IMR-90 (cell line): ENCODE data around the gene LAMC3. TPM values are rescaled to one million over a fixed set of nuclear protein-coding genes. Genes with fewer than 3 reads are reported as not detected.

Source experiments
- ATAC-seq: fragments of 200-7000 bp; cut with Tn5 transposase; 2 replicates; pipeline ENCODE4 v1.9.1; 2020; ENCODE audit warnings: low read depth, mild to moderate bottlenecking, moderate library complexity
- BruUV-seq: library from RNA; stranded (reverse); fragments of 400-500 nt; replicated peaks from 2 replicates; lab custom pipeline; 2021; lab: Mats Ljungman, UMichigan
- CTCF ChIA-PET: fragments of 300-600 bp; formaldehyde crosslinking; extraction: SDS; loops from one replicate; lab custom pipeline; 2021; ENCODE audit warnings: antibody characterized with exemption; lab: Yijun Ruan, JAX
- POLR2A ChIA-PET: fragments of 300-600 bp; sonication (Branson Sonifier 250); formaldehyde crosslinking; loops from one replicate; lab custom pipeline; 2022; ENCODE audit warnings: antibody characterized with exemption; ENCODE audit not compliant: unreplicated experiment; lab: Charles Lee
- DNase-seq: peaks from one replicate; pipeline ENCODE4 v3.0.0; 2013
- H2AFZ ChIP-seq: replicated peaks from 2 replicates; pipeline ENCODE3; 2013; ENCODE audit warnings: low read length, mild to moderate bottlenecking; ENCODE audit not compliant: poor library complexity
- H2AK5ac ChIP-seq: 2 replicates; pipeline ENCODE4 v1.6.1; 2013; ENCODE audit warnings: low read depth, low read length, inconsistent platforms
- H2AK9ac ChIP-seq: replicated peaks from 2 replicates; pipeline ENCODE3; 2013; ENCODE audit warnings: mild to moderate bottlenecking, low read depth, low read length, moderate library complexity; ENCODE audit not compliant: poor library complexity
- H2BK120ac ChIP-seq: 2 replicates; pipeline ENCODE4 v1.6.1; 2013; ENCODE audit warnings: low read depth, low read length, inconsistent platforms
- H2BK15ac ChIP-seq: 3 replicates; pipeline ENCODE4 v1.6.1; 2013; ENCODE audit warnings: low read depth, low read length, inconsistent platforms
- H2BK20ac ChIP-seq: 2 replicates; pipeline ENCODE4 v1.6.1; 2013; ENCODE audit warnings: low read depth, mild to moderate bottlenecking, inconsistent platforms, low read length, moderate library complexity
- H2BK5ac ChIP-seq: 2 replicates; pipeline ENCODE4 v1.6.1; 2013; ENCODE audit warnings: mild to moderate bottlenecking, low read depth, low read length, inconsistent platforms; ENCODE audit not compliant: poor library complexity, severe bottlenecking
- H3K14ac ChIP-seq: replicated peaks from 2 replicates; pipeline ENCODE4 v1.6.1; 2013; ENCODE audit warnings: low read depth, low read length, inconsistent platforms
- H3K18ac ChIP-seq: 2 replicates; pipeline ENCODE4 v1.6.1; 2013; ENCODE audit warnings: low read depth, low read length, control low read depth
- H3K23ac ChIP-seq: 2 replicates; pipeline ENCODE4 v1.6.1; 2013; ENCODE audit warnings: low read depth, low read length, inconsistent platforms
- H3K27ac ChIP-seq: 2 replicates; pipeline ENCODE4 v1.5.1; 2013; ENCODE audit warnings: mild to moderate bottlenecking, control low read depth, low read length; ENCODE audit not compliant: insufficient read depth
- H3K27me3 ChIP-seq: 2 replicates; pipeline ENCODE4 v1.6.1; 2013; ENCODE audit warnings: low read length; ENCODE audit not compliant: control insufficient read depth, insufficient read depth
- H3K36me3 ChIP-seq: 2 replicates; pipeline ENCODE4 v1.6.1; 2013; ENCODE audit warnings: low read length, mixed read lengths; ENCODE audit not compliant: control insufficient read depth, insufficient read depth
- H3K4ac ChIP-seq: 2 replicates; pipeline ENCODE4 v1.6.1; 2013; ENCODE audit warnings: low read depth, low read length, inconsistent platforms
- H3K4me1 ChIP-seq: 2 replicates; pipeline ENCODE4 v1.6.1; 2013; ENCODE audit warnings: low read length, mixed read lengths; ENCODE audit not compliant: control insufficient read depth, insufficient read depth
- H3K4me2 ChIP-seq: 2 replicates; pipeline ENCODE4 v1.6.1; 2013; ENCODE audit warnings: low read depth, mild to moderate bottlenecking, control low read depth, low read length, moderate library complexity
- H3K4me3 ChIP-seq: 2 replicates; pipeline ENCODE4 v1.5.1; 2013; ENCODE audit warnings: low read depth, mild to moderate bottlenecking, control low read depth, low read length, moderate library complexity; ENCODE audit not compliant: insufficient read depth
- H3K56ac ChIP-seq: 2 replicates; pipeline ENCODE4 v1.6.1; 2013; ENCODE audit warnings: low read length, inconsistent platforms; ENCODE audit not compliant: insufficient read depth; ENCODE audit errors: extremely low read depth
- H3K79me1 ChIP-seq, 2 experiments: 2 replicates each; pipeline ENCODE4 v1.6.1; 2013; ENCODE audit warnings: low read length in 2 of 2, inconsistent platforms in 1 of 2, low read depth in 1 of 2
- H3K9ac ChIP-seq: 2 replicates; pipeline ENCODE4 v1.6.1; 2013; ENCODE audit warnings: low read depth, low read length, control low read depth
- H3K9me1 ChIP-seq: 2 replicates; pipeline ENCODE4 v1.6.1; 2013; ENCODE audit warnings: low read length, inconsistent platforms; ENCODE audit not compliant: insufficient read depth
- H3K9me3 ChIP-seq: 2 replicates; pipeline ENCODE4 v1.6.1; 2013; ENCODE audit warnings: low read length; ENCODE audit not compliant: control insufficient read depth, insufficient read depth
- H4K20me1 ChIP-seq: 2 replicates; pipeline ENCODE4 v1.6.1; 2013; ENCODE audit warnings: low read length, inconsistent platforms; ENCODE audit not compliant: insufficient read depth
- H4K5ac ChIP-seq: 2 replicates; pipeline ENCODE4 v1.6.1; 2013; ENCODE audit warnings: mild to moderate bottlenecking, low read depth, low read length, control low read depth
- H4K8ac ChIP-seq, 2 experiments: 2 replicates each; pipeline ENCODE4 v1.6.1; 2013; ENCODE audit warnings: low read depth in 2 of 2, low read length in 2 of 2, control low read depth in 1 of 2, inconsistent platforms in 1 of 2
- H4K91ac ChIP-seq: 2 replicates; pipeline ENCODE4 v1.6.1; 2013; ENCODE audit warnings: low read depth, low read length, inconsistent platforms; ENCODE audit not compliant: insufficient read depth
- RFX5 ChIP-seq: IDR thresholded peaks from 2 replicates; pipeline ENCODE4 v1.8.0; 2012; ENCODE audit warnings: low read depth, mild to moderate bottlenecking, low read length, moderate library complexity
- SMC3 ChIP-seq: fragments of 150-350 bp; IDR thresholded peaks from 2 replicates; pipeline ENCODE4 v1.6.1; 2016; ENCODE audit warnings: low read depth, mild to moderate bottlenecking, antibody characterized with exemption, low read length, moderate library complexity
- whole genome bisulfite sequencing, 2 experiments: methylation state at CpG; one replicate each; pipeline versions ENCODE4 v1.1.5 to v1.1.7; 2013; ENCODE audit warnings: missing lambda C conversion rate in 2 of 2; ENCODE audit not compliant: insufficient read length in 1 of 2; ENCODE audit errors: extremely low coverage in 2 of 2; 5-methylcytosine and 5-hydroxymethylcytosine counted together
- dilution Hi-C: fragments of 300-500 bp; cut with HindIII; formaldehyde crosslinking; loops from one replicate; pipeline ENCODE4 v1.14.3; 2018; ENCODE audit warnings: low sequenced_read_pairs; ENCODE audit not compliant: unreplicated experiment
- in situ Hi-C: fragments of 300-500 bp; cut with MboI; formaldehyde crosslinking; loops from 3 replicates; pipeline ENCODE4 v1.14.3; 2019; ENCODE audit warnings: low sequenced_read_pairs, inconsistent platforms, mixed read lengths
- intact Hi-C: fragments of 100-400 bp; cut with micrococcal nuclease; formaldehyde crosslinking; loops from 2 replicates; pipeline ENCODE4 v1.10.0; 2022
- polyA plus RNA-seq, 3 experiments: library from polyadenylated mRNA; depleted of rRNA; stranded (reverse); fragments of >200 nt; gene quantifications; 2 replicates each; pipeline ENCODE4 v1.2.3, GENCODE V29; 2012; ENCODE audit warnings: low replicate concordance in 1 of 3
- total RNA-seq: library from RNA; depleted of rRNA; stranded (reverse); fragments of >200 nt; gene quantifications from 2 replicates; pipeline ENCODE4 v1.2.3, GENCODE V29; 2012

Gene LAMC3
- total and polyA plus RNA-seq, 2 of the 4 experiments (the other 2 are of a cell fraction) = not detected

DNA sequence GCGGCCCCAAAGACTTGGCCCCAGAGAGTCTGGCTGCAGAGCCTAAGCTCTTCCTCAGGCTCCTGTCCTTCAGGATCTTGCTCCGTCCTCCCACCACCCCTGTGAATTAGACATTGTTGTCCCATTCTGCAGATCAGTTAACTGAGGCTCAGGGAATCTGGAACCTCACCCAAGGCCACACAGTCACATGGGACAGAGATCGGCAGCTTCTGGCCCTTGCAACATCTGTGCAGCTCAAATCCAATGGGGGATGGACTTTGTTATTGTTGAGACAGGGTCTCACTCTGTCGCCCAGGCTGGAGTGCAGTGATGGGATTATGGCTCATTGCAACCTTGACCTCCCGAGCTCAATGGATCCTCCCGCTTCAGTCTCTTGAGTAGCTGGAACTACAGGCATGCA, 23.9 kb upstream of the LAMC3 start:
- ATAC-seq (no peak), DNase-seq (no peak)
- POLR2A ChIA-PET = no interaction called here

More for the DNA sequence above, 23.9 kb upstream of the LAMC3 start:
- Histone ChIP-seq H4K20me1 (no peaks in the 10 kb centered on the region), H3K9ac (no peak overlapping the region), H3K18ac (no peak overlapping the region), H4K8ac (no peak overlapping the region), H3K9me3 (no peaks in the 10 kb centered on the region), H2AK5ac (no peak overlapping the region), H3K14ac (no peak overlapping the region), H4K5ac (no peak overlapping the region), H3K4me2 (no peak overlapping the region), H3K27ac (no peak overlapping the region), H3K9me1 (no peaks in the 10 kb centered on the region), H2BK20ac (no peak overlapping the region), H2BK15ac (no peak overlapping the region), H3K79me1 (no peaks in the 10 kb centered on the region), H3K4me3 (no peak overlapping the region), H2AFZ (no peak overlapping the region), H2AK9ac (no peak overlapping the region), H3K56ac (no peak overlapping the region), H3K4me1 (no peaks in the 10 kb centered on the region), H3K4ac (no peak overlapping the region), H3K23ac (no peak overlapping the region), H3K36me3 (no peaks in the 10 kb centered on the region), H2BK120ac (no peak overlapping the region), H2BK5ac (no peak overlapping the region), H4K91ac (no peak overlapping the region), H3K27me3 (peaks cover 56% of the 10 kb centered on the region)
- intact Hi-C loops = no loop called here
- CTCF ChIA-PET = no interaction called here
- in situ Hi-C loops = no loop called here
- dilution Hi-C loops = no loop called here
- no peak for TF ChIP-seq RFX5
- no peak for TF ChIP-seq SMC3
- BruUV-seq = no TSS peak
- WGBS, 2 experiments = 83% methylated on average over 1 of the region's 6 CpGs; no CpG with 5 or more reads in 1 of the 2 experiments
